Body of pancreas (tissue), 4 donors: ENCODE results near the gene BRF1. TPM values are rescaled to one million over a fixed set of nuclear protein-coding genes. Genes with fewer than 3 reads are reported as not detected.

ENCODE experiments used
- ATAC-seq: fragments of 150-250 bp; one replicate; pipeline ENCODE4 v1.9.1; 2016
- DNase-seq, 4 donors: peaks; one replicate each; pipeline ENCODE4 v3.0.0-alpha.2; 2019
- H3K27ac ChIP-seq, 4 donors: fragments of 200-600 bp; sonication (generic); 1 replicate in 3 of 4; 2 replicates in 1 of 4; pipeline versions ENCODE4 v1.5.1 to v1.6.1; 2016 to 2019; ENCODE audit warnings: mild to moderate bottlenecking in 1 of 4, mixed read lengths in 1 of 4, moderate library complexity in 1 of 4
- H3K27me3 ChIP-seq, 2 donors: fragments of 200-600 bp; sonication (generic); one replicate each; pipeline ENCODE4 v1.6.0; 2016; ENCODE audit warnings: mild to moderate bottlenecking in 1 of 2
- H3K36me3 ChIP-seq, 2 donors: fragments of 200-600 bp; sonication (generic); replicated peaks in 1 of 2; 2 replicates each; pipeline ENCODE4 v1.5.1; 2016; ENCODE audit warnings: low read depth in 2 of 2; ENCODE audit not compliant: insufficient read depth in 1 of 2
- H3K4me1 ChIP-seq: fragments of 200-600 bp; sonication (generic); one replicate; pipeline ENCODE4 v1.6.0; 2016
- H3K4me3 ChIP-seq, 2 donors: fragments of 200-600 bp; sonication (generic); 1 replicate in 1 of 2; 2 replicates in 1 of 2; pipeline ENCODE4 v1.5.1; 2016 to 2019
- H3K9me3 ChIP-seq, 3 donors: fragments of 200-600 bp; sonication (generic); 1 replicate in 2 of 3; 2 replicates in 1 of 3; pipeline ENCODE4 v1.5.1; 2016
- CTCF ChIP-seq, 7 experiments: fragments of 450-650 bp in 4 of 7; fragments of 200-600 bp in 3 of 7; sonication (generic) in 3 of 7; IDR thresholded peaks; one replicate each; pipeline ENCODE4 v1.5.1; 2016 to 2019; ENCODE audit warnings: antibody characterized with exemption in 7 of 7
- POLR2A ChIP-seq, 3 donors: fragments of 450-650 bp; IDR thresholded peaks; one replicate each; pipeline ENCODE4 v1.6.1; 2016; ENCODE audit warnings: antibody characterized with exemption in 3 of 3, mild to moderate bottlenecking in 2 of 3
- WGBS, 2 donors: methylation state at CpG; one replicate each; pipeline ENCODE4 v1.1.5; 2017; 5-methylcytosine and 5-hydroxymethylcytosine counted together
- intact Hi-C: fragments of 100-400 bp; cut with DNase I; formaldehyde crosslinking; loops from one replicate; pipeline ENCODE4 v1.15.1; 2023
- total RNA-seq, 2 donors: library from RNA; depleted of rRNA; stranded (reverse); fragments of >200 nt; gene quantifications; one replicate each; pipeline ENCODE4 v1.1.0, GENCODE V29; 2016

BRF1 gene
- total RNA-seq, 2 donors from 2014 or later: 54.5 to 86.7 TPM

DNA sequence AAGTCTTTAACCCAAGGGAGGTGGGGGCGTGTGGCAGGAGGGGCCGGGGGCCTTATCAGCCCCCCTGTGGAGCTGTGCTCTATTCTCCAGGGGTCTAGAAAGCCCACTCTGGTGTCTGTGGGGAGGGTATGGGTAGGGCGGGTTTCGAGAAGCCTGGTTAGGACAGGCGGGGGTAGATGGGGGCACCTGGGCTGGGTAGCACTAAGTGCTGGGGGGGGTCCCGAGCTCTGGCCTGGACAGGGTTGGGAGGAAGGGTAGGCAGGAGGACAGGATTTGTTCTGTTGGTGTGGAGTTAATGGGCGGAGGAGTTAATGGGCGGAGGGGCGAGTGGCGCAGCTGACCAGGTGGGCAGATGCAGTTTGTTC lies 15.8 kb upstream of the BRF1 start:
- intact Hi-C loops: no loop called here
- no peak for DNase-seq
- 77 to 79% methylated on average over 10 of the region's 10 CpGs for WGBS, 2 donors
- H3K9me3 ChIP-seq: no peaks in the 10 kb centered on the region
- H3K36me3 ChIP-seq: no peaks in the 10 kb centered on the region
- no peaks in the 10 kb centered on the region for H3K27me3 ChIP-seq
- TF ChIP-seq CTCF (IDR thresholded peaks at IDR 0.05): no peak
- no peak for TF ChIP-seq POLR2A (IDR thresholded peaks at IDR 0.05)
- no peak for ATAC-seq
- peaks cover 43% of the 10 kb centered on the region for H3K4me1 ChIP-seq
- no peak overlapping the region for H3K27ac ChIP-seq
- no peak overlapping the region for H3K4me3 ChIP-seq

GRCh38 chr14:105315941-105316576 lies 15.3 kb upstream of the BRF1 start:
- H3K9me3 ChIP-seq: no peaks in the 10 kb centered on the region
- intact Hi-C loops: no loop called here
- H3K4me1 ChIP-seq: peaks cover 44% of the 10 kb centered on the region
- no peak overlapping the region for H3K4me3 ChIP-seq
- H3K27me3 ChIP-seq: no peaks in the 10 kb centered on the region
- no peak for TF ChIP-seq CTCF (IDR thresholded peaks at IDR 0.05)
- TF ChIP-seq POLR2A (IDR thresholded peaks at IDR 0.05): no peak
- DNase-seq (no peak), ATAC-seq (no peak)
- WGBS, 2 donors: 26 to 48% methylated on average over 6 to 15 of the region's 15 CpGs
- H3K27ac ChIP-seq: peak overlapping the region in 3 of 4 donors; percentile 56 to 72 (median 72)
- no peaks in the 10 kb centered on the region for H3K36me3 ChIP-seq

DNA sequence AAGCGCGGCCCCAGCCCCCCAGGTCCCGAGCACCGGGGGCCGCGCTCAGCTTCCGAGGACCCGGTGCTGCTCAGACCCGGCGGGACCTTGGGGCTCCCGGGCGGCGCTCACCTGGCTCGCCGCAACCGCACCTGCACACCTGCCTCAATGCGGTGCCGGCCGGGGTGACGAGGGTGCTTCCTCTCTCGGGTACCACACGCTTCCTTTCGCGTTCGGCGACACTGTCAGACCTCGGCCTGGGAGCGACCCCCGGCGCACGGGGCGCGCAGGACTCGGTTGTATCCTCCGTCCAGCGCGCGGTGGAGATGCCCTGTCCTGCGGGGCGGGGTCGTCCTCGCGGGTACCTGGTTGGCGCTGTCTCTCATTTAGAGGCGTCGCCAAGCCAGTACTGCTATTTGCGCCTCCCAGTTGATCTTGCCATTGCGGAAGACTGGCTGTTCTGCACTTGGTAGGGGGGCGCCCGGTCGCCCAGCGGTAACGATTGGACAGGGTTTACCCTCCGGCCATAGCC lies 14.5 kb upstream of the BRF1 start:
- peaks cover 44% of the 10 kb centered on the region for H3K4me1 ChIP-seq
- H3K36me3 ChIP-seq: no peaks in the 10 kb centered on the region
- 0% methylated on average over 18 to 53 of the region's 54 CpGs for WGBS, 2 donors
- peak overlapping the region; percentile 51 to 62 for H3K4me3 ChIP-seq
- ATAC-seq (peak; percentile 12), DNase-seq (peak; percentile 54 to 65 (median 60))
- intact Hi-C loops: no loop called here
- no peak for TF ChIP-seq CTCF (IDR thresholded peaks at IDR 0.05)
- TF ChIP-seq POLR2A (IDR thresholded peaks at IDR 0.05): peak in 1 of 3 donors; percentile 24
- H3K9me3 ChIP-seq: no peaks in the 10 kb centered on the region
- peak overlapping the region; percentile 56 to 72 (median 68) for H3K27ac ChIP-seq
- no peaks in the 10 kb centered on the region for H3K27me3 ChIP-seq

- Histone ChIP-seq H3K27ac (peak within 1 kb of the TSS; percentile 74 to 94 (median 86)), H3K4me1 (peaks cover 47% of the 10 kb centered on the region), H3K27me3 (no peaks in the 10 kb centered on the region), H3K4me3 (peak within 1 kb of the TSS; percentile 61 to 62), H3K36me3 (no peaks in the 10 kb centered on the region), H3K9me3 (no peaks in the 10 kb centered on the region)
- ATAC-seq (peak; percentile 90), DNase-seq (peak; percentile 77 to 86 (median 82))
- 1% methylated on average over 83 of the region's 163 CpGs; no CpG with 5 or more reads in 1 of the 2 donors for WGBS, 2 donors
- TF ChIP-seq CTCF (IDR thresholded peaks at IDR 0.05) (no peak), POLR2A (IDR thresholded peaks at IDR 0.05) (peak in 1 of 3 donors; percentile 35)
- intact Hi-C loops: no loop called here
Measured at GRCh38 chr14:105314287-105315200, 13.7 kb upstream of the BRF1 start, which contains the start of gene PACS2. PACS2 (plus strand) TSS chr14:105314748; CDS start chr14:105314919, 171 bp downstream.
